ENCODE measurements around the gene CHD5.

DNA sequence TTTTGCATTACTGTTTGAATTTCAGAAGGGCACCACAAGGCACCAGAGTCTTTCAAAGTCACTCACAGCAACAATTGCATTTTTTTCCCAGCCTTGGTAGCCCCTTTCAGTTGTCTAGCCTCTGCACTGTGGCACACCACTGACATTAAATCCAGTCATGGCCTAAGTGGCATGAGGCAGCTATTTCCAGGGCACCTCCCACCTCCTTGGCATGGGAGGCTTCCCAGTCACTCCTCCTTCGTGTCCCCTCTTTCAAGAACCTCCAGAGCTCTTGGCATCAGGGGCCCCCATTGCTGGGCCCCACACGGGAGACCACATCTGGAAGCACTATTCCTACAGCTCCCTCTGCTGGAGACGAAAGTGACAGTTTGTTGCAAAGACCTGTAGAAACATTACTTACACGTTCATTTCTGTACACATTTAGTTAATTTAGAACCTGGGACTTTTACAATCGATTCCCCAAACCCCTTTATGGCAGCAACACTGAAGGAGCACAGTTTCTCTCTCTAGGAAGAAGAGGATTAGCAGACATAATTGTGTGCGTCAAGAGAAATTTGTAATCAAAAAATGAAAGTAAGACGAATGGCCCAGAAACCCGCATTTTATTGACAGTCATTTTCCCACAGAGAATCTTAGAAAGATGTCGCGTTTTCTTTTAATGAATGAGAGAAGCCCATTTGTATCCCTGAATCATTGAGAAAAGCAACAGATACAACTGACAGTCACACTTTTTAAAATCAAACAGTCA, 5.7 kb upstream of the CHD5 start:
- TF ChIP-seq ZNF670 (CRISPR knock-in tag; IDR thresholded peaks at IDR 0.05; ENCODE audit: borderline replicate concordance): no peak
- no peak for TF ChIP-seq POLR2AphosphoS5 (IDR thresholded peaks at IDR 0.05; ENCODE audit: low read depth, low read length)
- TF ChIP-seq, protein P1, sequence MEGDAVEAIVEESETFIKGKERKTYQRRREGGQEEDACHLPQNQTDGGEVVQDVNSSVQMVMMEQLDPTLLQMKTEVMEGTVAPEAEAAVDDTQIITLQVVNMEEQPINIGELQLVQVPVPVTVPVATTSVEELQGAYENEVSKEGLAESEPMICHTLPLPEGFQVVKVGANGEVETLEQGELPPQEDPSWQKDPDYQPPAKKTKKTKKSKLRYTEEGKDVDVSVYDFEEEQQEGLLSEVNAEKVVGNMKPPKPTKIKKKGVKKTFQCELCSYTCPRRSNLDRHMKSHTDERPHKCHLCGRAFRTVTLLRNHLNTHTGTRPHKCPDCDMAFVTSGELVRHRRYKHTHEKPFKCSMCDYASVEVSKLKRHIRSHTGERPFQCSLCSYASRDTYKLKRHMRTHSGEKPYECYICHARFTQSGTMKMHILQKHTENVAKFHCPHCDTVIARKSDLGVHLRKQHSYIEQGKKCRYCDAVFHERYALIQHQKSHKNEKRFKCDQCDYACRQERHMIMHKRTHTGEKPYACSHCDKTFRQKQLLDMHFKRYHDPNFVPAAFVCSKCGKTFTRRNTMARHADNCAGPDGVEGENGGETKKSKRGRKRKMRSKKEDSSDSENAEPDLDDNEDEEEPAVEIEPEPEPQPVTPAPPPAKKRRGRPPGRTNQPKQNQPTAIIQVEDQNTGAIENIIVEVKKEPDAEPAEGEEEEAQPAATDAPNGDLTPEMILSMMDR (CRISPR knock-in tag; IDR thresholded peaks at IDR 0.05): peak; percentile 67
- no peak for TF ChIP-seq MXI1 (IDR thresholded peaks at IDR 0.05; ENCODE audit: borderline replicate concordance, low read depth, low read length)

All from HepG2 (cell line).